Measurements from ENCODE around the gene HOXD13.

DNA sequence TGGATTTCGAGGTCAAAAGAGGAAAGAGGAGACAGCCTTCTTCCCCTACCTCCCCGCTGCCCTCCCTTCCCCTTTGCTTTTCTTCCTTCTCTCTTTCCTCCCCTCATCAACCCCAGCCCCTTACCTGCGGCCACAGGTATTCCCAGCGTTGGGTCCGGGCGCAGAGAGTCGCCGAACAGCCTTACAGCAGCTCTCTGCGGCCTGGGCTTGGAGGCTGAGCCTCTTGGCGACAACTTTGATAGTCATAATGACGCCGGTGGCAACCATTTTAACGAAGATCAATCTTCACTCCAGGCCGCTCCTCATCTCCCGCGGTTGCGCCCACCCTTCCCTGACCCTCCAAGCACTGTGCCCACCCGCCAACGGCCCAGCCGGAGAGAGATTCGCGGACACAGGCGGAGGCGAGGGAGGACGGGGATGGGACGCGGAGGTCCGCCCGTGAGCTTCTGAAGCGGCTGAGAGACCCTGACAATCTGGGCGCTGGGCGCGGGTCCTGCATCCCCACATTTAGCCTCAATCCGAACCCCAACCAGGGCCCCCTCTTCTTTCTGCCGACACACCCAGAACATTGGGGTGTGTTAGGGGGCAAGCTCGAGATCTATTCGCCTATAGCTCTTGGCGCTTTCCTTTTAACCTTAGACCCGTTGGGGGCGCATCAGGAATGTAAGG is 7.3 kb upstream of the HOXD13 start:
- TF ChIP-seq, protein P1, sequence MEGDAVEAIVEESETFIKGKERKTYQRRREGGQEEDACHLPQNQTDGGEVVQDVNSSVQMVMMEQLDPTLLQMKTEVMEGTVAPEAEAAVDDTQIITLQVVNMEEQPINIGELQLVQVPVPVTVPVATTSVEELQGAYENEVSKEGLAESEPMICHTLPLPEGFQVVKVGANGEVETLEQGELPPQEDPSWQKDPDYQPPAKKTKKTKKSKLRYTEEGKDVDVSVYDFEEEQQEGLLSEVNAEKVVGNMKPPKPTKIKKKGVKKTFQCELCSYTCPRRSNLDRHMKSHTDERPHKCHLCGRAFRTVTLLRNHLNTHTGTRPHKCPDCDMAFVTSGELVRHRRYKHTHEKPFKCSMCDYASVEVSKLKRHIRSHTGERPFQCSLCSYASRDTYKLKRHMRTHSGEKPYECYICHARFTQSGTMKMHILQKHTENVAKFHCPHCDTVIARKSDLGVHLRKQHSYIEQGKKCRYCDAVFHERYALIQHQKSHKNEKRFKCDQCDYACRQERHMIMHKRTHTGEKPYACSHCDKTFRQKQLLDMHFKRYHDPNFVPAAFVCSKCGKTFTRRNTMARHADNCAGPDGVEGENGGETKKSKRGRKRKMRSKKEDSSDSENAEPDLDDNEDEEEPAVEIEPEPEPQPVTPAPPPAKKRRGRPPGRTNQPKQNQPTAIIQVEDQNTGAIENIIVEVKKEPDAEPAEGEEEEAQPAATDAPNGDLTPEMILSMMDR (conservative IDR thresholded peaks at IDR 0.05): no peak
- TF ChIP-seq ZFX (IDR thresholded peaks at IDR 0.05): no peak
